HEK293 (cell line): ENCODE measurements around the gene TEX2.

Source experiments
- KLF1 ChIP-seq: fragments of 450-650 bp; formaldehyde crosslinking; IDR thresholded peaks from 2 replicates; pipeline ENCODE4 v1.5.1; 2016; ENCODE audit warnings: missing biosample characterization, missing genetic modification characterization
- ZBTB21 ChIP-seq: fragments of 450-650 bp; formaldehyde crosslinking; IDR thresholded peaks from 2 replicates; pipeline ENCODE4 v1.5.1; 2017; ENCODE audit warnings: missing biosample characterization, missing genetic modification characterization
- TF ChIP-seq, protein P1 (sequence below): fragments of 450-650 bp; formaldehyde crosslinking; IDR thresholded peaks from 2 replicates; pipeline ENCODE4 v1.5.1; 2016; ENCODE audit warnings: missing biosample characterization, missing genetic modification characterization
- TF ChIP-seq, protein P2 (sequence below): fragments of 450-650 bp; formaldehyde crosslinking; IDR thresholded peaks from 2 replicates; pipeline ENCODE4 v1.5.1; 2017; ENCODE audit warnings: missing biosample characterization, missing genetic modification characterization
- TF ChIP-seq, protein P3 (sequence below): fragments of 450-650 bp; formaldehyde crosslinking; IDR thresholded peaks from 2 replicates; pipeline ENCODE4 v1.5.1; 2016; ENCODE audit warnings: missing biosample characterization, missing genetic modification characterization, borderline replicate concordance
- TF ChIP-seq, protein P4 (sequence below): fragments of 450-650 bp; formaldehyde crosslinking; IDR thresholded peaks from 2 replicates; pipeline ENCODE4 v1.5.1; 2016; ENCODE audit warnings: missing biosample characterization, missing genetic modification characterization

DNA sequence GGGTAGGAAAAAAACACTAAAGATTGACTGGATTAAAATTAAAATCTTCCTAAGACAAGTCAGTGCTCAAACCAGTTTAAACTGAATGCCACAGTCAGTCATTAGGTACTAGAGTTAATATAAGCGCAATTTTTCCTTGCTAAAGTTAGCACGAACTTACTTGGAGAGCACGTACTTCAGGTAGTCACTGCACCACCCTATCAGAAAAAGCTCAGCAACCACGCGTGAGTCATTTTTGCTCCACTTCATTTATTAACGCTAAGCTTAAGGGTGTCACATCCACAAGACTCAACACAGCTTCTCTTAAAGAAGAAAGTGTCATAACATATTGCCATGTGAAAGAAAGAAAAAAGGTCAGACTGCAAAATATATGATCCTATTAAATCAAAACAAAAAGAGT, 53.1 kb downstream of the TEX2 start:
- TF ChIP-seq, protein P1, sequence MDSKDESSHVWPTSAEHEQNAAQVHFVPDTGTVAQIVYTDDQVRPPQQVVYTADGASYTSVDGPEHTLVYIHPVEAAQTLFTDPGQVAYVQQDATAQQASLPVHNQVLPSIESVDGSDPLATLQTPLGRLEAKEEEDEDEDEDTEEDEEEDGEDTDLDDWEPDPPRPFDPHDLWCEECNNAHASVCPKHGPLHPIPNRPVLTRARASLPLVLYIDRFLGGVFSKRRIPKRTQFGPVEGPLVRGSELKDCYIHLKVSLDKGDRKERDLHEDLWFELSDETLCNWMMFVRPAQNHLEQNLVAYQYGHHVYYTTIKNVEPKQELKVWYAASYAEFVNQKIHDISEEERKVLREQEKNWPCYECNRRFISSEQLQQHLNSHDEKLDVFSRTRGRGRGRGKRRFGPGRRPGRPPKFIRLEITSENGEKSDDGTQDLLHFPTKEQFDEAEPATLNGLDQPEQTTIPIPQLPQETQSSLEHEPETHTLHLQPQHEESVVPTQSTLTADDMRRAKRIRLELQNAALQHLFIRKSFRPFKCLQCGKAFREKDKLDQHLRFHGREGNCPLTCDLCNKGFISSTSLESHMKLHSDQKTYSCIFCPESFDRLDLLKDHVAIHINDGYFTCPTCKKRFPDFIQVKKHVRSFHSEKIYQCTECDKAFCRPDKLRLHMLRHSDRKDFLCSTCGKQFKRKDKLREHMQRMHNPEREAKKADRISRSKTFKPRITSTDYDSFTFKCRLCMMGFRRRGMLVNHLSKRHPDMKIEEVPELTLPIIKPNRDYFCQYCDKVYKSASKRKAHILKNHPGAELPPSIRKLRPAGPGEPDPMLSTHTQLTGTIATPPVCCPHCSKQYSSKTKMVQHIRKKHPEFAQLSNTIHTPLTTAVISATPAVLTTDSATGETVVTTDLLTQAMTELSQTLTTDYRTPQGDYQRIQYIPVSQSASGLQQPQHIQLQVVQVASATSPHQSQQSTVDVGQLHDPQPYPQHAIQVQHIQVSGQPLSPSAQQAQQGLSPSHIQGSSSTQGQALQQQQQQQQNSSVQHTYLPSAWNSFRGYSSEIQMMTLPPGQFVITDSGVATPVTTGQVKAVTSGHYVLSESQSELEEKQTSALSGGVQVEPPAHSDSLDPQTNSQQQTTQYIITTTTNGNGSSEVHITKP (tag by site-specific recombination), result no peak
- TF ChIP-seq KLF1 (tag by site-specific recombination) (no peak), ZBTB21 (tag by site-specific recombination) (no peak)
- TF ChIP-seq, protein P2, sequence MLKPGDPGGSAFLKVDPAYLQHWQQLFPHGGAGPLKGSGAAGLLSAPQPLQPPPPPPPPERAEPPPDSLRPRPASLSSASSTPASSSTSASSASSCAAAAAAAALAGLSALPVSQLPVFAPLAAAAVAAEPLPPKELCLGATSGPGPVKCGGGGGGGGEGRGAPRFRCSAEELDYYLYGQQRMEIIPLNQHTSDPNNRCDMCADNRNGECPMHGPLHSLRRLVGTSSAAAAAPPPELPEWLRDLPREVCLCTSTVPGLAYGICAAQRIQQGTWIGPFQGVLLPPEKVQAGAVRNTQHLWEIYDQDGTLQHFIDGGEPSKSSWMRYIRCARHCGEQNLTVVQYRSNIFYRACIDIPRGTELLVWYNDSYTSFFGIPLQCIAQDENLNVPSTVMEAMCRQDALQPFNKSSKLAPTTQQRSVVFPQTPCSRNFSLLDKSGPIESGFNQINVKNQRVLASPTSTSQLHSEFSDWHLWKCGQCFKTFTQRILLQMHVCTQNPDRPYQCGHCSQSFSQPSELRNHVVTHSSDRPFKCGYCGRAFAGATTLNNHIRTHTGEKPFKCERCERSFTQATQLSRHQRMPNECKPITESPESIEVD, result no peak
- TF ChIP-seq, protein P3, sequence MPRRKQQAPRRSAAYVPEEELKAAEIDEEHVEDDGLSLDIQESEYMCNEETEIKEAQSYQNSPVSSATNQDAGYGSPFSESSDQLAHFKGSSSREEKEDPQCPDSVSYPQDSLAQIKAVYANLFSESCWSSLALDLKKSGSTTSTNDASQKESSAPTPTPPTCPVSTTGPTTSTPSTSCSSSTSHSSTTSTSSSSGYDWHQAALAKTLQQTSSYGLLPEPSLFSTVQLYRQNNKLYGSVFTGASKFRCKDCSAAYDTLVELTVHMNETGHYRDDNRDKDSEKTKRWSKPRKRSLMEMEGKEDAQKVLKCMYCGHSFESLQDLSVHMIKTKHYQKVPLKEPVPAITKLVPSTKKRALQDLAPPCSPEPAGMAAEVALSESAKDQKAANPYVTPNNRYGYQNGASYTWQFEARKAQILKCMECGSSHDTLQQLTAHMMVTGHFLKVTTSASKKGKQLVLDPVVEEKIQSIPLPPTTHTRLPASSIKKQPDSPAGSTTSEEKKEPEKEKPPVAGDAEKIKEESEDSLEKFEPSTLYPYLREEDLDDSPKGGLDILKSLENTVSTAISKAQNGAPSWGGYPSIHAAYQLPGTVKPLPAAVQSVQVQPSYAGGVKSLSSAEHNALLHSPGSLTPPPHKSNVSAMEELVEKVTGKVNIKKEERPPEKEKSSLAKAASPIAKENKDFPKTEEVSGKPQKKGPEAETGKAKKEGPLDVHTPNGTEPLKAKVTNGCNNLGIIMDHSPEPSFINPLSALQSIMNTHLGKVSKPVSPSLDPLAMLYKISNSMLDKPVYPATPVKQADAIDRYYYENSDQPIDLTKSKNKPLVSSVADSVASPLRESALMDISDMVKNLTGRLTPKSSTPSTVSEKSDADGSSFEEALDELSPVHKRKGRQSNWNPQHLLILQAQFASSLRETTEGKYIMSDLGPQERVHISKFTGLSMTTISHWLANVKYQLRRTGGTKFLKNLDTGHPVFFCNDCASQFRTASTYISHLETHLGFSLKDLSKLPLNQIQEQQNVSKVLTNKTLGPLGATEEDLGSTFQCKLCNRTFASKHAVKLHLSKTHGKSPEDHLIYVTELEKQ (tag by site-specific recombination), result no peak
- TF ChIP-seq, protein P4, sequence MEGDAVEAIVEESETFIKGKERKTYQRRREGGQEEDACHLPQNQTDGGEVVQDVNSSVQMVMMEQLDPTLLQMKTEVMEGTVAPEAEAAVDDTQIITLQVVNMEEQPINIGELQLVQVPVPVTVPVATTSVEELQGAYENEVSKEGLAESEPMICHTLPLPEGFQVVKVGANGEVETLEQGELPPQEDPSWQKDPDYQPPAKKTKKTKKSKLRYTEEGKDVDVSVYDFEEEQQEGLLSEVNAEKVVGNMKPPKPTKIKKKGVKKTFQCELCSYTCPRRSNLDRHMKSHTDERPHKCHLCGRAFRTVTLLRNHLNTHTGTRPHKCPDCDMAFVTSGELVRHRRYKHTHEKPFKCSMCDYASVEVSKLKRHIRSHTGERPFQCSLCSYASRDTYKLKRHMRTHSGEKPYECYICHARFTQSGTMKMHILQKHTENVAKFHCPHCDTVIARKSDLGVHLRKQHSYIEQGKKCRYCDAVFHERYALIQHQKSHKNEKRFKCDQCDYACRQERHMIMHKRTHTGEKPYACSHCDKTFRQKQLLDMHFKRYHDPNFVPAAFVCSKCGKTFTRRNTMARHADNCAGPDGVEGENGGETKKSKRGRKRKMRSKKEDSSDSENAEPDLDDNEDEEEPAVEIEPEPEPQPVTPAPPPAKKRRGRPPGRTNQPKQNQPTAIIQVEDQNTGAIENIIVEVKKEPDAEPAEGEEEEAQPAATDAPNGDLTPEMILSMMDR (tag by site-specific recombination), result no peak
